Left ventricle myocardium inferior (tissue), 1 donor: ENCODE results near the gene EVC. TPM values are rescaled to one million over a fixed set of nuclear protein-coding genes. Genes with fewer than 3 reads are reported as not detected.

Experiments used
- DNase-seq: peaks from one replicate; pipeline ENCODE4 v3.0.0-alpha.2; 2020
- H3K27ac ChIP-seq: fragments of 200-600 bp; replicated peaks from 2 replicates; pipeline ENCODE4 v1.8.0; 2021
- H3K27me3 ChIP-seq: fragments of 200-600 bp; 2 replicates; pipeline ENCODE4 v1.8.0; 2021; ENCODE audit warnings: low read depth
- H3K36me3 ChIP-seq: fragments of 200-600 bp; 2 replicates; pipeline ENCODE4 v1.8.0; 2021
- H3K4me1 ChIP-seq: fragments of 200-600 bp; 2 replicates; pipeline ENCODE4 v1.8.0; 2021
- H3K4me3 ChIP-seq: fragments of 200-600 bp; 2 replicates; pipeline ENCODE4 v1.8.0; 2021; ENCODE audit warnings: mild to moderate bottlenecking, moderate library complexity
- H3K9me3 ChIP-seq: fragments of 200-600 bp; replicated peaks from 2 replicates; pipeline ENCODE4 v1.8.0; 2021
- CTCF ChIP-seq: fragments of 200-600 bp; IDR thresholded peaks from 2 replicates; pipeline ENCODE4 v1.8.0; 2021; ENCODE audit warnings: antibody characterized with exemption, mild to moderate bottlenecking, borderline replicate concordance
- intact Hi-C: fragments of 100-400 bp; cut with micrococcal nuclease; formaldehyde crosslinking; loops from one replicate; pipeline ENCODE4 v1.11.0; 2022
- total RNA-seq: library from RNA; stranded (reverse); fragmentation: NEBNext Ultra II Directional; extraction: Animal tissue kit (Norgen Biotek cat#: 25700); gene quantifications from one replicate; pipeline ENCODE4 v1.2.1, GENCODE V29; 2021
- donor health status: DM: no; HTN: yes; CAD: no; lungs with severe emphysema.

Gene EVC
- total RNA-seq, 1 donor from 2014 or later = 5.1 TPM

- intact Hi-C loops = no loop called here
These were observed 70.0 kb downstream of the EVC start for GRCh38 chr4:5780831-5781480.

GRCh38 chr4:5781691-5782090 lies 70.7 kb downstream of the EVC start:
- H3K4me1 ChIP-seq = peaks cover 7% of the 10 kb centered on the region
- DNase-seq = no peak
- no peaks in the 10 kb centered on the region for H3K27me3 ChIP-seq
- TF ChIP-seq CTCF = no peak
- no peak overlapping the region for H3K4me3 ChIP-seq
- intact Hi-C loops = no loop called here
- no peak overlapping the region for H3K27ac ChIP-seq
- H3K9me3 ChIP-seq = peaks cover 10% of the 10 kb centered on the region
- peaks cover 1% of the 10 kb centered on the region for H3K36me3 ChIP-seq

More at GRCh38 chr4:5780831-5781480, 70.0 kb downstream of the EVC start:
- no peak for DNase-seq
- Histone ChIP-seq H3K27me3 (no peaks in the 10 kb centered on the region), H3K36me3 (peaks cover 7% of the 10 kb centered on the region), H3K9me3 (peaks cover 18% of the 10 kb centered on the region), H3K4me3 (no peak overlapping the region), H3K27ac (no peak overlapping the region), H3K4me1 (peaks cover 4% of the 10 kb centered on the region)
- TF ChIP-seq CTCF = no peak

GRCh38 chr4:5782829-5783476 lies 72.0 kb downstream of the EVC start:
- TF ChIP-seq CTCF = no peak
- Histone ChIP-seq H3K4me1 (peaks cover 7% of the 10 kb centered on the region), H3K36me3 (peaks cover 9% of the 10 kb centered on the region), H3K9me3 (no peaks in the 10 kb centered on the region), H3K27ac (no peak overlapping the region), H3K4me3 (no peak overlapping the region), H3K27me3 (no peaks in the 10 kb centered on the region)
- no peak for DNase-seq
- intact Hi-C loops = no loop called here

- no peak overlapping the region for H3K4me3 ChIP-seq
- H3K9me3 ChIP-seq = no peaks in the 10 kb centered on the region
- H3K27ac ChIP-seq = no peak overlapping the region
- peaks cover 7% of the 10 kb centered on the region for H3K4me1 ChIP-seq
- DNase-seq = no peak
- H3K27me3 ChIP-seq = no peaks in the 10 kb centered on the region
- TF ChIP-seq CTCF = no peak
- H3K36me3 ChIP-seq = peaks cover 10% of the 10 kb centered on the region
- intact Hi-C loops = no loop called here
These were observed 72.5 kb downstream of the EVC start for GRCh38 chr4:5783486-5783885.

- Histone ChIP-seq H3K9me3 (no peaks in the 10 kb centered on the region), H3K36me3 (peaks cover 10% of the 10 kb centered on the region), H3K4me3 (no peak overlapping the region), H3K27me3 (no peaks in the 10 kb centered on the region), H3K4me1 (peaks cover 7% of the 10 kb centered on the region), H3K27ac (no peak overlapping the region)
- DNase-seq = no peak
- intact Hi-C loops = no loop called here
- no peak for TF ChIP-seq CTCF
These were observed 73.0 kb downstream of the EVC start for GRCh38 chr4:5784021-5784420.
